ENCODE results near the gene SPEN. TPM values are rescaled to one million over a fixed set of nuclear protein-coding genes. Genes with fewer than 3 reads are reported as not detected.
"Not testable (repeated sequence)": the region's sequence is repeated elsewhere in the genome, so short reads cannot be mapped to it uniquely, and the experiment has no call there.

SPEN gene
- total RNA-seq, 1 experiment from 2014 or later = 58.3 TPM

DNA sequence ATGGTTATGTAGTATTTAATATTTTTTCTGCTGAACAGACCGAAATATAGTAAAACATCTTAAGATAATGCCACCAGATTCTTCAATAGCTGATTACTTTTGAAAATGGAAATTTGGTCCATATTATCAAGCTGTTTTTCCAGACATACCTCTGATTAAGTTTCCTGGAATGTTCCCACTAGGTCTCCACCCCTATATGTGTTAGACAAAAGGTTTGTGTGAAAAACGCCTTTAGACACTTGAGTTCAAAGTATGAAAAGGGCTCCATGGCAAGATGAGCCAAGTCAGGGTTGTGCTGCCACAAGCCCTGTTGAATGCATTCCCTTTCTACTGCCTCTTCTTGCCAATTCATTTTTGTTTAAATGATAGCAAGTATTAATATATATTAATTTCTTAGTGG lies 75.7 kb downstream of the SPEN start:
- POLR2A ChIA-PET = no interaction called here
- intact Hi-C loops (cut with micrococcal nuclease; ENCODE audit: unreplicated experiment) = no loop called here
- H3K4me1 ChIP-seq (ENCODE audit: control insufficient read depth, insufficient read depth, low read length) = no peaks in the 10 kb centered on the region
- H3K27me3 ChIP-seq (ENCODE audit: control insufficient read depth, insufficient read depth, low read length) = no peaks in the 10 kb centered on the region
- H3K4me3 ChIP-seq (ENCODE audit: low read depth in 2 of 2, low read length in 2 of 2) = no peak overlapping the region
- TF ChIP-seq SIN3A (IDR thresholded peaks at IDR 0.05; ENCODE audit: borderline replicate concordance, insufficient read depth, low read depth, low read length) (no peak), TCF7L2 (IDR thresholded peaks at IDR 0.05; ENCODE audit: low read depth, low read length) (no peak)
- TF ChIP-seq, protein P1, sequence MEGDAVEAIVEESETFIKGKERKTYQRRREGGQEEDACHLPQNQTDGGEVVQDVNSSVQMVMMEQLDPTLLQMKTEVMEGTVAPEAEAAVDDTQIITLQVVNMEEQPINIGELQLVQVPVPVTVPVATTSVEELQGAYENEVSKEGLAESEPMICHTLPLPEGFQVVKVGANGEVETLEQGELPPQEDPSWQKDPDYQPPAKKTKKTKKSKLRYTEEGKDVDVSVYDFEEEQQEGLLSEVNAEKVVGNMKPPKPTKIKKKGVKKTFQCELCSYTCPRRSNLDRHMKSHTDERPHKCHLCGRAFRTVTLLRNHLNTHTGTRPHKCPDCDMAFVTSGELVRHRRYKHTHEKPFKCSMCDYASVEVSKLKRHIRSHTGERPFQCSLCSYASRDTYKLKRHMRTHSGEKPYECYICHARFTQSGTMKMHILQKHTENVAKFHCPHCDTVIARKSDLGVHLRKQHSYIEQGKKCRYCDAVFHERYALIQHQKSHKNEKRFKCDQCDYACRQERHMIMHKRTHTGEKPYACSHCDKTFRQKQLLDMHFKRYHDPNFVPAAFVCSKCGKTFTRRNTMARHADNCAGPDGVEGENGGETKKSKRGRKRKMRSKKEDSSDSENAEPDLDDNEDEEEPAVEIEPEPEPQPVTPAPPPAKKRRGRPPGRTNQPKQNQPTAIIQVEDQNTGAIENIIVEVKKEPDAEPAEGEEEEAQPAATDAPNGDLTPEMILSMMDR (IDR thresholded peaks at IDR 0.05) = no peak
- no peaks in the 10 kb centered on the region for H3K9me3 ChIP-seq (ENCODE audit: control insufficient read depth, insufficient read depth, low read depth, low read length)
- CTCF ChIA-PET = interaction anchor here (0.5 kb wide), 1 partner anchor 97 kb away, joined by 3 read pairs; no protein-coding TSS in a partner anchor
- in situ Hi-C loops (cut with HindIII; ENCODE audit: low pct_unique_long_range_greater_than_20kb, low sequenced_read_pairs) = no loop called here
- DNase-seq (ENCODE audit: low read depth, low spot score) = no peak
- BruUV-seq (replicated peaks) = no TSS peak
- ATAC-seq = no peak
- peaks cover 49% of the 10 kb centered on the region for H3K36me3 ChIP-seq (ENCODE audit: control insufficient read depth, insufficient read depth, low read length)
- no peak overlapping the region for H3K27ac ChIP-seq (ENCODE audit: low read length)

DNA sequence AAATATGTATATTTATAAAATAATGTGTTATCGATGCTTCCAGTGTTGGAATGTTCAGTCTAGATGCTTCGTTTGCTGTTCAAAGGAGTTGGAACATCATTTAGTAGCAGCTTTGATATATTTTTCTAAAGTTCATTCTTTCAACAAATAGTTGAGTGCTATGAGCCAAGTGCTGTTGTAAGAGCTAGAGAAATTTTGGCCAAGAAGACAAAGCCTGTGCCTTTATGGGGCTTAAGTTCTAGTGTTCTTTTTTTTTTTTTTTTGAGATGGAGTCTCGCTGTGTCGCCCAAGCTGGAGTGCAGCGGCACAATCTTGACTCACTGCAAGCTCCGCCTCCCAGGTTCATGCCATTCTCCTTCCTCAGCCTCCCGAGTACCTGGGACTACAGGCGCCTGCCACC lies 78.9 kb downstream of the SPEN start:
- H3K27ac ChIP-seq (ENCODE audit: low read length); BruUV-seq (replicated peaks); in situ Hi-C loops (cut with HindIII; ENCODE audit: low pct_unique_long_range_greater_than_20kb, low sequenced_read_pairs); DNase-seq (ENCODE audit: low read depth, low spot score); ATAC-seq; H3K4me3 ChIP-seq (ENCODE audit: low read depth in 2 of 2, low read length in 2 of 2); H3K9me3 ChIP-seq (ENCODE audit: control insufficient read depth, insufficient read depth, low read depth, low read length); H3K27me3 ChIP-seq (ENCODE audit: control insufficient read depth, insufficient read depth, low read length); intact Hi-C loops (cut with micrococcal nuclease; ENCODE audit: unreplicated experiment); H3K4me1 ChIP-seq (ENCODE audit: control insufficient read depth, insufficient read depth, low read length): not testable (repeated sequence)
- POLR2A ChIA-PET = interaction anchor here (0.5 kb wide), 1 partner anchor 77 kb away, joined by 22 read pairs; no protein-coding TSS in a partner anchor
- CTCF ChIA-PET = interaction anchor here (1.1 kb wide), 1 partner anchor 111 kb away, joined by 7 read pairs; no protein-coding TSS in a partner anchor
- peaks cover 61% of the 10 kb centered on the region for H3K36me3 ChIP-seq (ENCODE audit: control insufficient read depth, insufficient read depth, low read length)

DNA sequence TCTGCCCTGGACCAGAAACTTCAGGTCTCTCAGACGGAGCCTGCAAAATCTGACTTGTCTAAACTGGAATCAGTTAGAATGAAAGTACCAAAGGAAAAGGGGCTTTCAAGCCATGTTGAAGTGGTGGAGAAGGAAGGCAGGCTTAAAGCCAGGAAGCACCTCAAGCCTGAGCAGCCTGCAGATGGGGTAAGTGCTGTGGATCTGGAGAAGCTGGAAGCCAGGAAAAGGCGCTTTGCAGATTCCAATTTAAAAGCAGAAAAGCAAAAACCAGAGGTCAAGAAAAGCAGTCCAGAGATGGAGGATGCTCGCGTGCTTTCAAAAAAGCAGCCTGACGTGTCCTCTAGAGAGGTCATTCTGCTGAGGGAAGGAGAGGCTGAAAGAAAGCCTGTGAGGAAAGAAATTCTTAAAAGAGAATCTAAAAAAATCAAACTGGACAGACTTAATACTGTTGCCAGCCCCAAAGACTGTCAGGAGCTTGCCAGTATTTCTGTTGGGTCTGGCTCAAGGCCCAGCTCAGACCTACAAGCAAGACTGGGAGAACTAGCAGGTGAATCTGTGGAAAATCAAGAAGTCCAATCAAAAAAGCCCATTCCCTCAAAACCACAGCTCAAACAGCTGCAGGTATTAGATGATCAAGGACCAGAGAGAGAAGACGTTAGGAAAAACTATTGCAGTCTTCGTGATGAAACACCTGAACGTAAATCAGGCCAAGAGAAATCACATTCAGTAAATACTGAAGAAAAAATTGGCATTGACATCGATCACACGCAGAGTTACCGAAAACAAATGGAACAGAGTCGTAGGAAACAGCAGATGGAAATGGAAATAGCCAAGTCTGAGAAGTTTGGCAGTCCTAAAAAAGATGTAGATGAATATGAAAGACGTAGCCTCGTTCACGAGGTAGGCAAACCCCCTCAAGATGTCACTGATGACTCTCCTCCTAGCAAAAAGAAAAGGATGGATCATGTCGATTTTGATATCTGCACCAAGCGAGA lies 81.8 kb downstream of the SPEN start:
- ATAC-seq = no peak
- in situ Hi-C loops (cut with HindIII; ENCODE audit: low pct_unique_long_range_greater_than_20kb, low sequenced_read_pairs) = no loop called here

More for the DNA sequence above, 81.8 kb downstream of the SPEN start:
- intact Hi-C loops (cut with micrococcal nuclease; ENCODE audit: unreplicated experiment) = no loop called here
- no peak for TF ChIP-seq SIN3A (IDR thresholded peaks at IDR 0.05; ENCODE audit: borderline replicate concordance, insufficient read depth, low read depth, low read length)
- no peak for TF ChIP-seq TCF7L2 (IDR thresholded peaks at IDR 0.05; ENCODE audit: low read depth, low read length)
- TF ChIP-seq POLR2AphosphoS5 (IDR thresholded peaks at IDR 0.05; ENCODE audit: low read depth, low read length) = no peak
- TF ChIP-seq, protein P2, sequence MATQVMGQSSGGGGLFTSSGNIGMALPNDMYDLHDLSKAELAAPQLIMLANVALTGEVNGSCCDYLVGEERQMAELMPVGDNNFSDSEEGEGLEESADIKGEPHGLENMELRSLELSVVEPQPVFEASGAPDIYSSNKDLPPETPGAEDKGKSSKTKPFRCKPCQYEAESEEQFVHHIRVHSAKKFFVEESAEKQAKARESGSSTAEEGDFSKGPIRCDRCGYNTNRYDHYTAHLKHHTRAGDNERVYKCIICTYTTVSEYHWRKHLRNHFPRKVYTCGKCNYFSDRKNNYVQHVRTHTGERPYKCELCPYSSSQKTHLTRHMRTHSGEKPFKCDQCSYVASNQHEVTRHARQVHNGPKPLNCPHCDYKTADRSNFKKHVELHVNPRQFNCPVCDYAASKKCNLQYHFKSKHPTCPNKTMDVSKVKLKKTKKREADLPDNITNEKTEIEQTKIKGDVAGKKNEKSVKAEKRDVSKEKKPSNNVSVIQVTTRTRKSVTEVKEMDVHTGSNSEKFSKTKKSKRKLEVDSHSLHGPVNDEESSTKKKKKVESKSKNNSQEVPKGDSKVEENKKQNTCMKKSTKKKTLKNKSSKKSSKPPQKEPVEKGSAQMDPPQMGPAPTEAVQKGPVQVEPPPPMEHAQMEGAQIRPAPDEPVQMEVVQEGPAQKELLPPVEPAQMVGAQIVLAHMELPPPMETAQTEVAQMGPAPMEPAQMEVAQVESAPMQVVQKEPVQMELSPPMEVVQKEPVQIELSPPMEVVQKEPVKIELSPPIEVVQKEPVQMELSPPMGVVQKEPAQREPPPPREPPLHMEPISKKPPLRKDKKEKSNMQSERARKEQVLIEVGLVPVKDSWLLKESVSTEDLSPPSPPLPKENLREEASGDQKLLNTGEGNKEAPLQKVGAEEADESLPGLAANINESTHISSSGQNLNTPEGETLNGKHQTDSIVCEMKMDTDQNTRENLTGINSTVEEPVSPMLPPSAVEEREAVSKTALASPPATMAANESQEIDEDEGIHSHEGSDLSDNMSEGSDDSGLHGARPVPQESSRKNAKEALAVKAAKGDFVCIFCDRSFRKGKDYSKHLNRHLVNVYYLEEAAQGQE (IDR thresholded peaks at IDR 0.05; ENCODE audit: insufficient read depth in 1 of 2, low read depth in 2 of 2, low read length in 1 of 2) = no peak
- TF ChIP-seq, protein P1 (IDR thresholded peaks at IDR 0.05) = no peak
- H3K36me3 ChIP-seq (ENCODE audit: control insufficient read depth, insufficient read depth, low read length) = peaks cover 49% of the 10 kb centered on the region
- BruUV-seq (replicated peaks) = TSS peak; percentile 35
- DNase-seq (ENCODE audit: low read depth, low spot score) = no peak
- no peaks in the 10 kb centered on the region for H3K27me3 ChIP-seq (ENCODE audit: control insufficient read depth, insufficient read depth, low read length)
- H3K4me1 ChIP-seq (ENCODE audit: control insufficient read depth, insufficient read depth, low read length) = no peaks in the 10 kb centered on the region
- CTCF ChIA-PET = no interaction called here
- no peak overlapping the region for H3K27ac ChIP-seq (ENCODE audit: low read length)
- no peaks in the 10 kb centered on the region for H3K9me3 ChIP-seq (ENCODE audit: control insufficient read depth, insufficient read depth, low read depth, low read length)
- no peak overlapping the region for H3K4me3 ChIP-seq (ENCODE audit: low read depth in 2 of 2, low read length in 2 of 2)
- POLR2A ChIA-PET = interaction anchor here (0.6 kb wide), 1 partner anchor 85 kb away, joined by 16 read pairs; no protein-coding TSS in a partner anchor

Measured in Panc1 (cell line).